ENCODE results near the gene RPL28.

Gene RPL28

DNA sequence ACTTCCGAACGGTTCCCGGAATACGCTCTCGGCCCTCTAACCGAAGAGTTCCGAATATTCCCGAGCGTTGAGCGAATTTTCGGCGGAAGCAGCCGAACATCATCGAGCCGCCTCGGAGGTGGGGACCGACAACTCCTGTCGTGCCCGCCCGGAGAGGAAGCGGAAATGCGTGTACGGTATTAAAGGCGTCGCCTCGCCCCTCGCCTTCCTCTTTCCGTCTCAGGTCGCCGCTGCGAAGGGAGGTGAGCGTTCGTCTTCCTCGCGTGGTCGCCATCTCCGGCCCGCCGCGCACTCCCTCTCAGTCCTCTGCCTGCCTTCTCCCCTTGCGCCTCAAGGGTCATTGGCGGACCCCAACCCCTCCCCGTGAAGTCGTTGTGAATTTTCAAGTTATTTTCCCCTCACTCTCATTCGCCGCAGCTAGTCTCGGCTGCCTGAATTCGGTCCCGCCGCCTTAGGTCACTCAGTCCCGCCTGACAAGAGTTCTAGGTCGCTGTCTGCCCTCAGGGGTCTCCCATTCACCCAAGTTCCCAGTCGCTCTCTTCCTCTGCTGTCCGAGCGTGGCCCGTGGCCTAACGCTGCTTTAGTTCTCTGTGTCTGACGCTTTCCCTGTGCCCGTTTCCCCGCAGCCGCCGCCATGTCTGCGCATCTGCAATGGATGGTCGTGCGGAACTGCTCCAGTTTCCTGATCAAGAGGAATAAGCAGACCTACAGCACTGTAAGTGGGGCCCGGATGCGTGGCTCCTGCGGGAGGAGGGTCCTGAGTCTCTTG is at the start of gene RPL28:
Gene RPL28, plus strand, starts transcription at position 209 of the 769 bp plus-strand sequence. Its CDS starts 426 bp downstream, at position 635.
- H3K9me3 Mint-ChIP-seq, result no peaks in the 10 kb centered on the region
- H3K36me3 Mint-ChIP-seq, result peaks cover 31% of the 10 kb centered on the region

DNA sequence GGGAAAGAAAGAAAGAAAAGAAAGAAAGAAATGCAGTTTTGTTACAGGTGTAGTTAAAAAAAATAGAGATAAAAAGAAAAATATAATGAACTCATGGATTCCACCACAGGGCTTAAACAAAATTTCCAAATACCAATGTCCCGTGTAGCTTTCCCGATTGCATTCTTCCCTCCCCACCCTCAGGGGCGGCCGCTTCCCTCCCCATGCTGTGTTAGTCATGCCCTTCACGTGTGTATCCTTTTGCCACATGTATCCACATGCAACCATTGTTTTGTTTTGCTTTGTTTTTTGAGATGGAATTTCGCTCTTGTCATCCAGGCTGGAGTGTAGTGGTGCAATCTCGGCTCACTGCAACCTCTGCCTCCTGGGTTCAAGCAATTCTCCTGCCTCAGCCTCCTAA is 49.6 kb upstream of the RPL28 start:
- Mint-ChIP-seq H3K9me3 (no peaks in the 10 kb centered on the region), H3K27ac (no peak overlapping the region), H3K4me3 (no peak overlapping the region), H3K27me3 (peaks cover 5% of the 10 kb centered on the region), H3K36me3 (no peaks in the 10 kb centered on the region), H3K4me1 (peaks cover 19% of the 10 kb centered on the region)

More for the DNA sequence above, at the start of gene RPL28:
- Mint-ChIP-seq H3K27me3 (no peaks in the 10 kb centered on the region), H3K4me1 (peaks cover 58% of the 10 kb centered on the region), H3K27ac (peak within 1 kb of the TSS; percentile 100), H3K4me3 (peak within 1 kb of the TSS; percentile 98)

GRCh38 chr19:55339105-55339888 is 46.4 kb upstream of the RPL28 start, which contains the start of gene KMT5C:
TSS of gene KMT5C (plus strand) at chr19:55339876. CDS start at chr19:55341937, 2,061 bp downstream.
- peaks cover 2% of the 10 kb centered on the region for H3K27me3 Mint-ChIP-seq

GRCh38 chr19:55339889-55340783 is 45.6 kb upstream of the RPL28 start:
- Mint-ChIP-seq H3K4me3 (peak overlapping the region; percentile 99), H3K4me1 (peaks cover 25% of the 10 kb centered on the region), H3K27ac (peak overlapping the region; percentile 97), H3K27me3 (peaks cover 2% of the 10 kb centered on the region), H3K36me3 (no peaks in the 10 kb centered on the region), H3K9me3 (no peaks in the 10 kb centered on the region)

More at GRCh38 chr19:55339105-55339888, 46.4 kb upstream of the RPL28 start, which contains the start of gene KMT5C:
- Mint-ChIP-seq H3K27ac (peak within 1 kb of the TSS; percentile 97), H3K4me1 (peaks cover 25% of the 10 kb centered on the region), H3K4me3 (peak within 1 kb of the TSS; percentile 99), H3K36me3 (no peaks in the 10 kb centered on the region), H3K9me3 (no peaks in the 10 kb centered on the region)

GRCh38 chr19:55340784-55341147 is 45.0 kb upstream of the RPL28 start:
- no peaks in the 10 kb centered on the region for H3K36me3 Mint-ChIP-seq
- no peak overlapping the region for H3K27ac Mint-ChIP-seq
- H3K4me1 Mint-ChIP-seq, result peaks cover 25% of the 10 kb centered on the region
- H3K4me3 Mint-ChIP-seq, result peak overlapping the region; percentile 83
- no peaks in the 10 kb centered on the region for H3K9me3 Mint-ChIP-seq
- H3K27me3 Mint-ChIP-seq, result peaks cover 2% of the 10 kb centered on the region

DNA sequence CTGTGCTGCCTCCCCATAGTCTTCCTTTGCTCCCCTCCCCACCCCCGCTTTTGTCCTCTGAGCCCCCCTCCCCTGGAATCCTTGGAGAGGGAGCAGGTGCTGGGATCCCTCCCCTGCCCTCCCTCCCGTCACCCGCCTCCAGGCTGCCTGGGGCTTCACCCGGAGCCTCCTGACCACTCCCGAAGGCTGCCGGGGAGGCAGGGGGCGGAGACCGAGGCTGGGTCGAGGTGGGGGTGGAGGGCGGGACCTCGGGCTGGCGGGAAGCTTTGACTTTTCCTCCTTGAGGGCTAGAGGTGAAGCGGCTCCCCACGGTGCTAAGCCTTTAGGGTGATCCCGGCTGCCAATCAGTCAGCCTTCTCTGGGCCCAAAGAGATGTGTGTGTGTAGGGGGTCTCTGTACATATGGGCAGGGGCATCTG is 44.6 kb upstream of the RPL28 start:
- H3K27me3 Mint-ChIP-seq, result peaks cover under 1% of the 10 kb centered on the region
- H3K4me1 Mint-ChIP-seq, result peaks cover 25% of the 10 kb centered on the region
- H3K27ac Mint-ChIP-seq, result peak overlapping the region; percentile 46
- H3K4me3 Mint-ChIP-seq, result peak overlapping the region; percentile 83
- H3K9me3 Mint-ChIP-seq, result no peaks in the 10 kb centered on the region
- H3K36me3 Mint-ChIP-seq, result no peaks in the 10 kb centered on the region

DNA sequence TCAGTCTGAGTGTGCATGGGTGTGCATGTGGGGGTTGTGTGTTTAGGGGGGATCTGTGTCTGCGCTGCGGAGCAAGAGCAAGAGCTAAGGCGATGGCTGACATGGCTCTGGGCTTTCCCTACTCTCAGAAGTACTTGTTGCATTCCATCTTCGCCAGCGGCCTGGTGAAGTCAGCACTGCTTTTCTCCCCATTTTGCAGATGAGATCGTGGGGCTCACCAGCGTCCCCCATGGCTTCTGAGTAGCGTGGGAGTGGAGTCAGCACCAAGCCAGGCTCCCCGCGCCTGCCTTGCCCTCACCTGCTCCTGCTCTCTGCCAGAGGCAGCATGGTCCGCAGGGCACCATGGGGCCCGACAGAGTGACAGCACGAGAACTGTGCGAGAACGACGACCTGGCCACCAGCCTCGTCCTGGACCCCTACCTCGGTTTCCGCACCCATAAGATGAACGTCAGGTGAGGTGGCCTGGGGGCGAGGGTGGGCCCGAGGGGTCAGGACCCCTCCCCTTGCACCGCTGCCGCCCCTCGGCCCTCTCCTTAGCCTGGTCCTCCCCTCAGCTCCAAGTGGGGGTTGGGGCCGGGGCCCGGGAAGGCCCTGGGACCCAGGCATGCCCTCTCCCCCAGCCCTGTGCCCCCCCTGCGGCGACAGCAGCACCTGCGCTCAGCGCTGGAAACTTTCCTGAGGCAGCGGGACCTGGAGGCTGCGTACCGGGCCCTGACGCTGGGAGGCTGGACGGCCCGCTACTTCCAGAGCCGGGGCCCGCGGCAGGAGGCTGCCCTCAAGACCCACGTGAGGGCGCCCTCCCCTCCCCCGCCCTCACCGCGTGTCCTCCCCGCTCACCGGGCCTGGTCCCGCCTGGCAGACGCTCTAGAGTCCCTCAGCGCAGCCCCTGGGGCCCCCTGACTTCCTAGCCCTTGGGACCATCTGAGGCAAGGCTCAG is 43.9 kb upstream of the RPL28 start:
- H3K9me3 Mint-ChIP-seq, result no peaks in the 10 kb centered on the region
- H3K27me3 Mint-ChIP-seq, result no peaks in the 10 kb centered on the region
- H3K4me3 Mint-ChIP-seq, result peak overlapping the region; percentile 58
- H3K4me1 Mint-ChIP-seq, result peaks cover 25% of the 10 kb centered on the region
- peak overlapping the region; percentile 46 for H3K27ac Mint-ChIP-seq
- H3K36me3 Mint-ChIP-seq, result no peaks in the 10 kb centered on the region

GRCh38 chr19:55344444-55344843 is 41.3 kb upstream of the RPL28 start:
- H3K4me1 Mint-ChIP-seq, result peaks cover 18% of the 10 kb centered on the region
- H3K36me3 Mint-ChIP-seq, result no peaks in the 10 kb centered on the region
- H3K4me3 Mint-ChIP-seq, result no peak overlapping the region
- H3K9me3 Mint-ChIP-seq, result no peaks in the 10 kb centered on the region
- no peaks in the 10 kb centered on the region for H3K27me3 Mint-ChIP-seq
- H3K27ac Mint-ChIP-seq, result no peak overlapping the region

DNA sequence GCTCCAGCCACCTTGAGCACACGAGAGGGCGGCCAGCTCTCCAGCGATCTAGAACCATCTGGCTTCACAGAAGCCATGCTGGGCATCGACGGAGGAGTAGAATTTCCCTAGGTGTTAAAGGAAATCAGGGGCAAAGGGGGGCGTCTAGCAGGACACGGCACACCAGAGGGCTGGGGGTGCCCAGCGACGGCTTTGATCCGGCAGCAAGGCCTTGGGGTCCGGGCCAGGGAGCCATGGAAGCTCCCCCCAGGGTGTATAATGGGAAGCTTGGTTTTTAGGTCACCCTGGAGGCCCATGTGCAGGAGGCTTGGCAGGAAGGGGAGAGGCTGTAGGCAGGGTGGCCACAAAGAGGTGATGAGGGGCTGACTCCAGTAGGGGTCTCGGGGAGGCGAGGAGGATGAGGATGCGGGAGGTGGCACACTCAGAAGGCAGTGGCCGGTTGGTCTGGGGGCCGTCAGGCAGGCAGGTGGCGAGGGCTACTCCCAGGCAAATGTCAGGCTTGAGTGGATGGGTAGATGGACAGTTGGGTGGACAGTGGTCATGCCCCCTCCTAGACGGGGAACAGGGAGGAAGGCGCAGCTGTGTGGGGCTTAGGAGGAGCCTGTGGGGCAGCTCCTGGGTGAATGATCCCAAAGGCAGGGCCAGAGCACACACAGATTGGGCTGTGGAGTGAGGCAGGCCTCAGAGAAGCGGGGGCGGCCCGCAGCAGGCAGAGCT is 40.5 kb upstream of the RPL28 start:
- Mint-ChIP-seq H3K27me3 (no peaks in the 10 kb centered on the region), H3K4me3 (no peak overlapping the region), H3K4me1 (peaks cover 11% of the 10 kb centered on the region), H3K27ac (no peak overlapping the region), H3K9me3 (no peaks in the 10 kb centered on the region), H3K36me3 (no peaks in the 10 kb centered on the region)

DNA sequence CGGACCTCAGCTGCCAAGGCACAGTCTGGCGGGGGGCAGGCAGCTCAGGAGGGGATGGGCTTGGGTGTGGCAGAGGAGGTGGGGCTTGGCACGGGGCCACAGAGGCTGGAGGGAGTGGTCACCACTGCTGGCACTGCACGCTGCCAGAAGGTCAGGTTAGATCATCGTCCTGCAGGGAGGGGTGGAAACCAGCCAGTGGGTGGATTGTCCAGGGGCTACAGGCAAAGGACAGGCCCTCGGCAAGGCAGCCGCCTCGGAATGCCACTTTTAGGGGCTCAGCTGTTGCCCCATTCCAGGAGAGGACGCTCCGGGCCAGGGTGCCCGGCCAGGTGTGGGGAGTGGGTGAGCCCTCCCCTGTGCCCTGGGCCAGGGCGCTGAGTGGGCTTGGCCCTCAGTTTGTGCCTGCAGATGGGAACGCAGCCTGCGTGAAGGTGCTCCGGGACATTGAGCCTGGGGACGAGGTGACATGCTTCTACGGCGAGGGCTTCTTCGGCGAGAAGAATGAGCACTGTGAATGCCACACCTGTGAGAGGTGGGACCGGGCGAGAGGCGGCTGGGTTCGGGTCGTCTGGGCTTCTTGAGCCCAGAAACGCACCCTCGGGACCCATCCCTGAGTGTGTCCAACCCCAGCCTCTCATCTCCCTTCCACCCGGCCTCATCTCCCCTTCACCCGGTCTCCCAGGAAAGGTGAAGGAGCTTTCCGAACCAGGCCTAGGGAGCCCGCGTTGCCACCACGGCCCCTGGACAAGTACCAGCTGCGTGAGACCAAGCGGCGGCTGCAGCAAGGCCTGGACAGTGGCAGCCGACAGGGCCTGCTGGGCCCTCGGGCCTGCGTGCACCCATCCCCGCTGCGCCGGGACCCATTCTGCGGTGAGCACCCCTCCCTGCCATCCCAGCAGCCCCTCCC is 39.7 kb upstream of the RPL28 start:
- Mint-ChIP-seq H3K9me3 (no peaks in the 10 kb centered on the region), H3K27ac (no peak overlapping the region), H3K4me1 (peaks cover 6% of the 10 kb centered on the region), H3K4me3 (no peak overlapping the region), H3K36me3 (no peaks in the 10 kb centered on the region), H3K27me3 (peaks cover 2% of the 10 kb centered on the region)

DNA sequence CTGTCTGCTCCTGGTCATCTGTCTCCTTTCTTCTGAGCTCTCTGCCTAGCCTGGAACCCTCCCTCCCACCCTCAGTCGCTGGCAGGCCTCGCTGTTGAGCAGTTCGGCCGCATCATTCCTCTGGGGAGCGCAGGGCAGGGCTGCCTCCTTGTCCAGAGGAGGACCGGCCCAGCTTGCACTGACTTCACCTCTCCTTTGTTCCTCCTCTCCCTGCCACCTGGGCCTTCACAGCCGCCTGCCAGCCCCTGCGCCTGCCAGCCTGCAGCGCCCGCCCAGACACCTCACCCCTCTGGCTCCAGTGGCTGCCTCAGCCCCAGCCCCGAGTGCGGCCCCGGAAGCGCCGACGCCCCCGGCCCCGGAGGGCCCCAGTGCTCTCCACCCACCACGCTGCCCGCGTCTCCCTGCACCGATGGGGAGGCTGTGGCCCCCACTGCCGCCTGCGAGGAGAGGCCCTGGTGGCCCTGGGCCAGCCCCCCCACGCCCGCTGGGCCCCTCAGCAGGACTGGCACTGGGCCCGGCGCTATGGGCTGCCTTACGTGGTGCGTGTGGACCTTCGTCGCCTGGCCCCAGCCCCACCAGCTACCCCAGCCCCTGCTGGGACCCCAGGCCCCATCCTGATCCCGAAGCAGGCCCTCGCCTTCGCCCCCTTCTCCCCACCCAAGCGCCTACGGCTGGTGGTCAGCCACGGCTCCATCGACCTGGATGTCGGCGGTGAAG is 38.8 kb upstream of the RPL28 start:
- Mint-ChIP-seq H3K27ac (no peak overlapping the region), H3K27me3 (peaks cover 10% of the 10 kb centered on the region), H3K9me3 (no peaks in the 10 kb centered on the region), H3K4me1 (no peaks in the 10 kb centered on the region), H3K36me3 (no peaks in the 10 kb centered on the region), H3K4me3 (no peak overlapping the region)

GRCh38 chr19:55347442-55348009 is 38.2 kb upstream of the RPL28 start:
- Mint-ChIP-seq H3K4me3 (no peak overlapping the region), H3K27ac (no peak overlapping the region), H3K27me3 (peaks cover 13% of the 10 kb centered on the region), H3K4me1 (peaks cover 2% of the 10 kb centered on the region), H3K36me3 (no peaks in the 10 kb centered on the region), H3K9me3 (no peaks in the 10 kb centered on the region)

Measured in activated naive CD4-positive, alpha-beta T cell treated with anti-CD3 and anti-CD28 coated beads, Interleukin-2, amount 50 U/mL, for 24 hours (primary cell).